Fibroblast of lung (primary cell): ENCODE measurements around the gene TPSG1.

ENCODE experiments used
- EZH2 ChIP-seq: IDR thresholded peaks from 2 replicates; pipeline ENCODE4 v1.5.1; 2012; ENCODE audit warnings: low read length, control low read depth, mild to moderate bottlenecking; ENCODE audit errors: missing control alignments
- TF ChIP-seq, protein P1 (sequence below), 2 donors: IDR thresholded peaks in 1 of 2; conservative IDR thresholded peaks in 1 of 2; 1 replicate in 1 of 2; 2 replicates in 1 of 2; pipeline ENCODE4 v1.5.1; 2011 to 2012; ENCODE audit warnings: low read length in 2 of 2, control low read depth in 1 of 2, inconsistent platforms in 1 of 2, low read depth in 1 of 2, mild to moderate bottlenecking in 1 of 2

DNA sequence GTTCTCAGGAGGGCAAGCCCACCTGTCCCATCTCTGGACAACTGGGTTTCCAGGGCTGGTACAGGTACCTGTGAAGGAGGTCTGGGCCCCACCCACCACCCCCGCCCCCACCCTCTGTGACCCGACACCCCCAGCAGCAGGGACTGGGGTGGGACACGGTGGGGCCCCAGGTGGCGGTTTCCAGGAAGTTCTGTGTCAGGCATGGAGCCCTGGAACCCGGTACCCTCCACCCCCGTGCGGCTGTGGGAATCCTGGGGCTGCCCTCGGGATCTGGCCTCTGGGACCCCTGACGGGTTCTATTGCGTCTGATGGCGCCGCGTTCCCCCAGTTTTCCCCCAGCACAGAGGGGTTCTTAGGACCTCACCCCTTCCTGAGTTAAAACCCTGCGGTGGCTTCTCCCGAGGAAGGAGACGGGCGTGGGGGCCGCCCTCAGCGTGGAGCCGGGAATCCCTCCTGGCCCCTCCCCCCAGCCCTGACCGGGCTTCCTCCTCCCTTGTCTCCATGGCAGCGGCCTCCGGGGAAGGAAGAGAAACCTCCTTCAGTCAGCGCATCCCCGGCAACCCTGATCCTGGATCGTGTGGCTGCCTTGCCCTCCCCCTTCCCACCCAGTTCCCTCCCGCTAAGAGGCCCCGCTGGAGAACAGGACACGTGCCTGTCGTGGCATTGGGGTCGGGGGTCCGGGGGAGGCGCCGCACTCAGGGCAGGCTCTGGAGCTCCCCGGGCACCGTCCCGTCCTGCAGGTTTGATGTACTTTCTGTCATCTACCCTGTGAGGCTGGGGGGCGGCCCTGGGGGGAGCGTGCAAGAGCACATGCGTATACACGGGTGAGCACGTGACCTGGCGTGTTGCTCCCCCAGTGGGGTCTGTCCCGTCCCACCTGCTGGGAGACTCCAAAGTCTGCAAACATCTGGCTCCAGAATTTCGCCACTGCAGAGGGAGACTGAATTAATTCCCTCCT, 41.8 kb downstream of the TPSG1 start:
- TF ChIP-seq, protein P1, sequence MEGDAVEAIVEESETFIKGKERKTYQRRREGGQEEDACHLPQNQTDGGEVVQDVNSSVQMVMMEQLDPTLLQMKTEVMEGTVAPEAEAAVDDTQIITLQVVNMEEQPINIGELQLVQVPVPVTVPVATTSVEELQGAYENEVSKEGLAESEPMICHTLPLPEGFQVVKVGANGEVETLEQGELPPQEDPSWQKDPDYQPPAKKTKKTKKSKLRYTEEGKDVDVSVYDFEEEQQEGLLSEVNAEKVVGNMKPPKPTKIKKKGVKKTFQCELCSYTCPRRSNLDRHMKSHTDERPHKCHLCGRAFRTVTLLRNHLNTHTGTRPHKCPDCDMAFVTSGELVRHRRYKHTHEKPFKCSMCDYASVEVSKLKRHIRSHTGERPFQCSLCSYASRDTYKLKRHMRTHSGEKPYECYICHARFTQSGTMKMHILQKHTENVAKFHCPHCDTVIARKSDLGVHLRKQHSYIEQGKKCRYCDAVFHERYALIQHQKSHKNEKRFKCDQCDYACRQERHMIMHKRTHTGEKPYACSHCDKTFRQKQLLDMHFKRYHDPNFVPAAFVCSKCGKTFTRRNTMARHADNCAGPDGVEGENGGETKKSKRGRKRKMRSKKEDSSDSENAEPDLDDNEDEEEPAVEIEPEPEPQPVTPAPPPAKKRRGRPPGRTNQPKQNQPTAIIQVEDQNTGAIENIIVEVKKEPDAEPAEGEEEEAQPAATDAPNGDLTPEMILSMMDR (conservative IDR thresholded peaks at IDR 0.05 in 1 of 2, IDR thresholded peaks at IDR 0.05 in 1 of 2; ENCODE audit: low read depth in 1 of 2, low read length in 2 of 2), result no peak
- no peak for TF ChIP-seq EZH2
